ENCODE measurements around the gene SLC25A22. TPM values are rescaled to one million over a fixed set of nuclear protein-coding genes. Genes with fewer than 3 reads are reported as not detected.

The SLC25A22 gene
- total and polyA plus RNA-seq, 12 donors: 2.2 to 11.1 (median 4.0) TPM

DNA sequence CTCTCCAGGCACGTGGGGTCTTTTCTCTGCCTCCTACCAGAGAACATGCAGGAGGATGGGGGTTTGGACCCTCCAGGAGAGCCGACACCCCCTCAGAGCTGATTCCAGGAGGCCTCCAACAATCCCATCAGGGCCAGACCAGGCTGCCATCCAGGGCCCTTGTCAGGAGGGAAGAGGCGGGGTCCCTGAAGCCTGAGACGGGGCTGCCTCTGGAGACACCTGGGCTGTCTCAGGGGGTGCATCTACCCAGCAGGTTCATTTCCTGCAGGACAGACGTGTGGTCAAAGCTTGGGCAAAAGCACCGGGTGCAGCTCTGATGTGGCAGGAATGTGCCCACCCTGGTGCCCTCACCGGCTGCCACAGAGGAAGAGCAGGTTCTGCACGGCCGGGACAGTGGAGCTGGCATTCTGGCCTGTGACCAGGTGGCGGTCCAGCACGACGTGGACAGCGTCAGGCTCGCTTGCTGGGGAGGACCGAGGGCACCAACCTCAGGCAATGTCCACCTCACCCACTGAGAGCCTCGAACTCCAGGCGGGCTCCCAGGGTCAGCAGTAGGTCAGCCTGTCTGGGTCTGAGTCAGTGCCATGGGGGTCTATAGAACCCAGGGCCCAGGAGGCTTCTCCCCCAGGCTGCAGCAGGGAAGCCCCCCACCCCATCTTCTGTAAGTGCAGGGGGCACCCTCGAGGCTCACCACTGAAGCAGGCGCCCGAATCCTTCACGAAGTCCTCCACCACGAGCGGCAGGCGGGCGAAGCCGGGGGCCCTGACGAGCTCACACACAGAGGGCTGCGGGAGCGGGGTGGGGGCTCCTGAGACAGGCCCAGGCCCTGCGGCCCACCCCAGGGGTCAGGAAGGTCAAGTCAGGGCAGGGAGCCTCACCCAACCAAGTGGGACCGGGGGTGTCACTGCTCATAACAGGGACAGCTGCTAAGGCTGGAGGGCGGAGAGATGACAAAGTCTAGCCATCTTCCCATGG lies 27.2 kb downstream of the SLC25A22 start:
- TF ChIP-seq, protein P1, sequence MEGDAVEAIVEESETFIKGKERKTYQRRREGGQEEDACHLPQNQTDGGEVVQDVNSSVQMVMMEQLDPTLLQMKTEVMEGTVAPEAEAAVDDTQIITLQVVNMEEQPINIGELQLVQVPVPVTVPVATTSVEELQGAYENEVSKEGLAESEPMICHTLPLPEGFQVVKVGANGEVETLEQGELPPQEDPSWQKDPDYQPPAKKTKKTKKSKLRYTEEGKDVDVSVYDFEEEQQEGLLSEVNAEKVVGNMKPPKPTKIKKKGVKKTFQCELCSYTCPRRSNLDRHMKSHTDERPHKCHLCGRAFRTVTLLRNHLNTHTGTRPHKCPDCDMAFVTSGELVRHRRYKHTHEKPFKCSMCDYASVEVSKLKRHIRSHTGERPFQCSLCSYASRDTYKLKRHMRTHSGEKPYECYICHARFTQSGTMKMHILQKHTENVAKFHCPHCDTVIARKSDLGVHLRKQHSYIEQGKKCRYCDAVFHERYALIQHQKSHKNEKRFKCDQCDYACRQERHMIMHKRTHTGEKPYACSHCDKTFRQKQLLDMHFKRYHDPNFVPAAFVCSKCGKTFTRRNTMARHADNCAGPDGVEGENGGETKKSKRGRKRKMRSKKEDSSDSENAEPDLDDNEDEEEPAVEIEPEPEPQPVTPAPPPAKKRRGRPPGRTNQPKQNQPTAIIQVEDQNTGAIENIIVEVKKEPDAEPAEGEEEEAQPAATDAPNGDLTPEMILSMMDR (IDR thresholded peaks at IDR 0.05): no peak
- Histone ChIP-seq H3K36me3 (peaks cover 0 to 79% (median 17%) of the 10 kb centered on the region in 9 donors), H3K4me3 (no peak overlapping the region), H3K4me1 (peaks cover 0 to 20% (median 10%) of the 10 kb centered on the region in 9 donors), H3K27ac (no peak overlapping the region), H3K9me3 (no peaks in the 10 kb centered on the region), H3K27me3 (no peaks in the 10 kb centered on the region)
- intact Hi-C loops (cut with DNase I): no loop called here
- WGBS, 2 donors: 89 to 90% methylated on average over 32 of the region's 32 CpGs
- no peak for DNase-seq
- ATAC-seq: no peak

DNA sequence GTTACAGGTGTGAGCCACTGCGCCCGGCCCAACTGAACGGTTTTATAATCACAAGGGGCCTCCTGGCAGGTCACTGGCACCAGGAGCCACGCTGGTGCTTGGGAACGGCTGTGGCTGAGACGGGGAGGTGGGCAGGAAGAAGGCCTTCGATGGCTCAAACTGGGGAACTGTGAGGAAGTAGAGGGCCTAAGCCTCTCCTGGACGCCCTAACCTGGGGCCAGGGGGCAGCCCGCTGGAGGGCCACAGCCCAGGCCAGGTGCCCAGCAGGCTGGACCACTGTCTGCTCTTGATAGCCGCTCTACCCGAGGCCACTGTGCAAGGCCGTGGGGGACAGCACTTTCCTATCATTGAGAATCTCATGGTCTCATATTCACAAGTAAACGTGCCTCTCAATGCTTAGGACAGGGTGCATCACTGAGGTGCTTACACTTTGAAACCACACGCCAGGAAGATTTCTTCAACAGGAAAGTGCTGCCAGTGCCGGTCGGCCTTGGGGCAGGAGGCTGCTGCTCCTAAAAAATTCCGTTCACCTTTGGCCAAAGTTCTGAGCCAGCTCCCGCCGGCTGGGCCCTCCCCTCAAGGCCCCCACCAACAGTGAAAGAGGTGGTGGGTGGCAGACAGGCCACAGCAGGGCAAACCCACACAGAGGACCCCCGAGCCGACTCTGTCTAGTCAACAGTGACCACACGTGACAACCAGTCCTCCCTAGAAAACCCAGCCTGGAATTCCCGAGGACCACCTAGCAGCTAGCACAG lies 28.0 kb downstream of the SLC25A22 start:
- no peak for DNase-seq
- peaks cover 0 to 87% (median 17%) of the 10 kb centered on the region in 9 donors for H3K36me3 ChIP-seq
- TF ChIP-seq, protein P1 (IDR thresholded peaks at IDR 0.05): no peak

DNA sequence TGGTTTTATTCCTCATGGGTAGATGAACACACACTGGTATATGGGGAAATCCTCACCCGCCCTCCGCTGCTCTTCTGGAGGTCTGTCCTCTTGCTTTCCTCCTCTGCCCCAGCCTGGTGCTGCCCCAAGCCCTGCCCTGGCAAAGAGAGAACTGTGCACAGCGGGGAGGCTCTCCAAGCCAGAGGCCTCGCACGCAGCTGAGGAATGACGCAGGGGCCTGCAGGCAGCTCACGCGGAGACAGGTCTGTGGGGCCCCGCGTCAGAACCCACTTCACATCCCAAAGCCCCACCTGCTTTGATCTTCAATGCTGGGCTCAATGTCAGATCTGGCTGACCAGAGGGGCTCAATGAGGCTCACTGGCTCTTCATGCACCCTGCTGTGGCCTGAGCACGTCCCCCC lies 30.8 kb downstream of the SLC25A22 start:
- H3K4me3 ChIP-seq: no peak overlapping the region
- no peaks in the 10 kb centered on the region for H3K9me3 ChIP-seq
- 92% methylated on average over 11 of the region's 11 CpGs for WGBS, 2 donors
- no peaks in the 10 kb centered on the region for H3K4me1 ChIP-seq
- H3K27me3 ChIP-seq: no peaks in the 10 kb centered on the region
- no peak overlapping the region for H3K27ac ChIP-seq
- TF ChIP-seq, protein P1 (IDR thresholded peaks at IDR 0.05): no peak
- H3K36me3 ChIP-seq: peaks cover 0 to 91% (median 31%) of the 10 kb centered on the region in 9 donors
- ATAC-seq (no peak), DNase-seq (no peak)
- intact Hi-C loops (cut with DNase I): no loop called here

More for the DNA sequence above, 28.0 kb downstream of the SLC25A22 start:
- intact Hi-C loops (cut with DNase I): no loop called here
- H3K4me3 ChIP-seq: no peak overlapping the region
- ATAC-seq: no peak
- peaks cover 0 to 11% (median 2%) of the 10 kb centered on the region in 9 donors for H3K4me1 ChIP-seq
- no peaks in the 10 kb centered on the region for H3K27me3 ChIP-seq
- no peak overlapping the region for H3K27ac ChIP-seq
- 90 to 92% methylated on average over 23 of the region's 23 CpGs for WGBS, 2 donors
- H3K9me3 ChIP-seq: no peaks in the 10 kb centered on the region

DNA sequence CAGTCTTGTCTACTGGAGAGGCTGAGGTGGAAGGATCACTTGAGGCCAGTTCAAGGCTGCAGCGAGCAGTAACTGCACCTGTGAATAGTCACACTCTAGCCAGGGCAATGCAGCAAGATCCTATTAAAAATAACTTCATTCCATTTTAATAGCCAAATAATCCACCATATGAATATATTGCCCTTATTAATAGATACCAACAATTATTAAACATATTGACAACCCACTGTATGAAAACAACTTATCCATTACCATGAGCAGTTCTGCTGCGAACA lies 31.2 kb downstream of the SLC25A22 start:
- H3K4me3 ChIP-seq: no peak overlapping the region
- intact Hi-C loops (cut with DNase I): no loop called here
- H3K27me3 ChIP-seq: no peaks in the 10 kb centered on the region
- H3K4me1 ChIP-seq: no peaks in the 10 kb centered on the region
- H3K27ac ChIP-seq: no peak overlapping the region
- ATAC-seq: no peak
- H3K9me3 ChIP-seq: no peaks in the 10 kb centered on the region
- 95 to 97% methylated on average over 2 of the region's 2 CpGs for WGBS, 2 donors
- TF ChIP-seq, protein P1 (IDR thresholded peaks at IDR 0.05): no peak
- no peak for DNase-seq
- H3K36me3 ChIP-seq: peaks cover 0 to 91% (median 32%) of the 10 kb centered on the region in 9 donors
